DMS153 treated with DMSO at 0.1 percent for 48 hours (cell line): ENCODE measurements around the gene CTSD.
"Not testable (repeated sequence)": the region's sequence is repeated elsewhere in the genome, so short reads cannot be mapped to it uniquely, and the experiment has no call there.

ENCODE experiments used
- DNase-seq: peaks from one replicate; lab custom pipeline; 2025; ENCODE audit not compliant: unreplicated experiment; lab: John Stamatoyannopoulos, UW

CTSD gene

DNA sequence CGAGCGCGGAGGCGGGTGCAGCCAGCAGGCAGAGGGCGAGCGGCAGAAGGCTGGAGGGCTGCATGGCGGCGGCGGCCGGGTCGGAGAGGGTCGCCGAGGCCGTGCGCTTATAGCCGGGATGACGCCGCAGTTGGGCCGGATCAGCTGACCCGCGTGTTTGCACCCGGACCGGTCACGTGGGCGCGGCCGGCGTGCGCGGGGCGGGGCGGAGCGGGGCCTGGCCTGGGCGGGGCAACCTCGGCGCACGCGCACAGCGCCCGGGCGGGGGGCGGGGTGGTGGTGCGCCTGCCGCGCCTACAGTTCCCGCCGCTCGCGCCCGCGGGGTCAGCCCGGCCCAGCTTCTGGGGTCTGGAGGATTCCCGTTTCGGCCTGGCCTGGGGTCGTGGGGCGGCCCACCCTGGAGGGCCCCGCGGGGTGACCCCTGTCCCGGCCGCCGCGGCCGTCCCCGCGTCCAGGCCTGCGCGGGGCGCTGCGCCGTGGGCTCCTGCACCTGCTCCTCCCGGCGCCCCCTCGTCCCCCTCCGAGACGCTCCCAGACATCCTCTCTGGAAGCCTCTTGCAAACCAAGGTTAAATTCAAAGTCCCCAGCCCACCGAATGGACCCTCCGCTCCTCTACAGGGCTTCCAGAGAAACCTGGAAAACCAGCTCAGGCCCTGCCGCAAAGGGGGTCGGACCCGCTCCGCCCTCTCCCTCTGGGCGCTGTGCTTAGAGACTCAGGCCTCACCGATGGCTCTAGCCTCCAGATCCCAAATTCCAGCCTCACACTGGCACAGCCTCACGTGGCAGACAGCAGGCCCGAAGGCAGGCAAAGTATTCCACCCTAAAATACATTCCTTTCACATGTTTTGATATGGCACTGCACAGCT, at the start of gene CTSD:
CTSD (minus strand) TSS at position 132 of the 866 bp plus-strand sequence; CDS start at position 64, 68 bp downstream.
- peak; percentile 59 for DNase-seq

DNA sequence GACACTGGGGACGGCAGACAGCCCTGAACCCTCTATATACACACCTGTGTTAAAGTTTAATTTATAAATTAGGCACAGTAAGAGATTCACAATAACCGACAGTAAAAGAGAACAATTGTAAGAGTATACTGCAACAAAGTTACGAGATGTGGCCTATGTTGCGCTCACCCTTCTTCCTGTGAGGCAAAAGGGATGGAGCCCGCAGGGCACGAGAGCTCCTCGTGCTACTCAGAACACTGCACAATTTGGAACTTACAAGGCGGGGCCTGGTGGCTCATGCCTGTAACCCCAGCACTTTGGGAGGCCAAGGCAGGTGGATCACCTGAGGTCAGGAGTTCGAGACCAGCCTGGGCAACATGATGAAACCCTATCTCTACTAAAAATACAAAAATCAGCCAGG, 49.6 kb upstream of the CTSD start:
- not testable (repeated sequence) for DNase-seq

DNA sequence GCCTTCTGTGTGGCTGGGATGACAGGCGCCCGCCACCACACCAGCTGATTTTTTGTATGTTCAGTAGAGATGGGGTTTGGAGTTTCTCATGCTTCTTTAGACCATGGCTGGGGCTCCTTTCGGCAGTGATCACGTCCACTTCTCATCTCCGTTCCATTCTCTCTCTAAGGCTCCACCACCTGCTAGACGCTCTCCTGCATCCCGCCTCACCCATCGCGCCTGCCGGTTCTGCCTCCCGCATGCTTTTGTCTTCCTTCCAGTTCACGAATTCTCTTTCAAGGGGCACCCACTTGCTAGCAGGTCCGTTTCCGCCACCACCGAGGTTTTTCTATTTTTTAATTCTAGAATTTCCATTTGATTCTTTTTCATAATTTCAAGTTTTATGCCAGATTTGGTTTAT, 49.1 kb upstream of the CTSD start:
- no peak for DNase-seq

DNA sequence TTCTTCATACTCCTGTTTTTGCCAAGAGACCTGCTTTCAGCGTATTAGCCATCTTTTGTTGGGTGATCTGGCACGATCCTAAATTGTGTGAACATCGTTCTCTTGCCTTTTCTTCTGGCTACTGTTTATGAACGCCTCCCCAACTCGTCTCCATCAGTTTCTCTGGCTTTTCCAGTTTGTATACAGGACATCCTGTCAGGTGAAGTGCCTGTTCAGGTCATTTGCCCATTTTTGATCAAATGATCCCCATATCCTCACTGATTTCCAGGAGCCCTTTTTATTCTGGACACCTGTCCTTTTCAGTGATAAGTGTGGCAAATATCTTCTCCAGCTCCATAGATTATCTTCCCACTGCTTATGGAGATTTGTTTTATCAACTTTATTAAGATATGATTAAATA, 48.5 kb upstream of the CTSD start:
- DNase-seq = no peak

DNA sequence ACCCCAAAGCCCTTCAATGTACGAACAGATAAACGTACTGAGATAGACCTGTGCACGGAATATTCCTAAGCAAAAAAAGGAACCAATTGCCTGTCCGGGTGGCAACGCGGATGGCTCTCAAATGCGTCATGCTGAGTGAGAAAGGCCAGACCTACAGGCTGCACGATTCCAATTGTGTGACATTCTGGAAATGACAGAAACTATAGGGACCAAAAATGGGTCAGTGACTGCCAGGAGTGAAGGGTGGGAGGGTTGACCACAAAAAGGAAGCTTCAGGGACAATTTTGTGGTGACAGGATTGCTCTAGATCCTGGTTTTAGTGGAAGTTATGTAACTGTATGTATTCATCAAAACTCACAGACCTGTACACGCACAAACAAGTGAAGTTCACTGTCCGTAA, 47.0 kb upstream of the CTSD start:
- DNase-seq = no peak

DNA sequence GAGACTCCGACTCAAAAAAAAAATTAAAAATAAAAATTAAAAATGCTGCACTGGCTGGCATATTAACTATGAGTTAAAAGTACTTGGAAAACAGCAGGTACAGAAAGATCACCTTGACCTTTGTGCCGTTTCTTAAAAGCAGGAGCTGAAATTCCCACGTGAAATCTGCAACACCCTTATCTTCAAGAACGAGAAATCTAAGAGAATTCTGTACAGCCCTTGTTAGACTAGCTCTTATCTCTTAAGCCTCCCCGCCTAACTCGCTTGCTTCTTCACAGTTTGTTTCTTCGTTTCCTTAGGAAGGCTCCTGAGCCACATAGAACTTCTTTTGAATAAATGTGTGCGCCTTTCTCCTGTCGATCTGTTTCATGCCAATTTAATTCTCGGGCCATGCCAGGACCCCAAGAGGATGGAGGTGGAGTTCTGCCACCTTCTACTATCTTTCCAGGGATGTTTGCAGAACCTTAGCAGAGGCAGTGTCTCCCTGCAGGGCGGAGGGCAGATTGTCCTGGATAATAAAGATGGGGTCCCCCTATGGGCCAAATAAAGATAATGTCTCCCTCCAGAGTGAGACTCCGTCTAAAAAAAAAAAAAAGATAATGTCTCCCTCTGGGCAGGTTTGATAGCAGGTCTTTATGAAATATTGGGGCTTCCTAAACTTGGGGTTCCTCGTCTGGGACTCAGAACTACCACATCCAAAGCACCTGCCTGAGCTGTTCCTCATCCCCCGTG, 43.7 kb upstream of the CTSD start:
- no peak for DNase-seq

DNA sequence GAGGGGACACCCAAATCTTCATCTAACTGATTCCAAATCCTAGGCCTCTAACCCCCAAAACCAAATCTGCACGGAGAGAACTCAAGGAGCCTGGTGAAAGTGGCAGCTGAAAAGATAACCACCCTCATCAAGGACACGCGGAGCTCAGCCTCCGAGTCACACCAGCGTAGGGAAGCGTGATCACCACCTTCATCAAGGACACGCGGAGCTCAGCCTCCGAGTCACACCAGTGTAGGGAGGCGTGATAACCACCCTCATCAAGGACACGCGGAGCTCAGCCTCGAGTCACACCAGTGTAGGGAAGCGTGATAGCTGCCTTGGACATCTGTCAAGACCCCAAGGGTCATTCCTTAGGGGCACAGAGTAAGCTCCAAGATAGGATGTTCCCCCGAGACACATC, 41.8 kb upstream of the CTSD start:
- DNase-seq = no peak

DNA sequence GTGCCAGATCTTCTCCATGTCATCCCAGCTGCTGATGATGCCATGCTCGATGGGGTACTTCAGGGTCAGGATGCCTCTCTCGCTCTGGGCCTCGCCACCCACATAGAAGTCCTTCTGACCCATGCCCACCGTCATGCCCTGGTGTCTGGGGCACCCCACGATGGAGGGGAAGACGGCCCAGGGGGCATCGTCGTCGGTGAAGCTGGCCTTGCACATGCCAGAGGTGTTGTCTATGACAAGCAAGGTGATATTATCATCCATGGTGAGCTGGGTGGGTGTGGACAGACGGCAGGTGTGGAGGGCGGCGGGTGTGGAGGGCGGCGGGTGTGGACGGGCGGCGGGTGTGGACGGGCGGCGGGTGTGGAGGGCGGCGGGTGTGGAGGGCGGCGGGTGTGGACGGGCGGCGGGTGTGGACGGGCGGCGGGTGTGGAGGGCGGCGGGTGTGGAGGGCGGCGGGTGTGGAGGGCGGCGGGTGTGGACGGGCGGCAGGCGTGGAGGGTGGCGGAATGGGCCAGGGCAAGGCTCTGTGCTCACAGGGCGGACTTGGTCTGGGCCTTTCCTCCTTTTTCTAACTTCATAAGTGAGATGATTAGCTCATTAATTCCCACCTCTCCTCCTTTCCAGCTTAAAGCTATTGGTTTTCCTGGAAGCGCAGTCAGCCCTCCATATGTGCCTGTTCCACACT, 40.2 kb upstream of the CTSD start:
- DNase-seq = not testable (repeated sequence)

DNA sequence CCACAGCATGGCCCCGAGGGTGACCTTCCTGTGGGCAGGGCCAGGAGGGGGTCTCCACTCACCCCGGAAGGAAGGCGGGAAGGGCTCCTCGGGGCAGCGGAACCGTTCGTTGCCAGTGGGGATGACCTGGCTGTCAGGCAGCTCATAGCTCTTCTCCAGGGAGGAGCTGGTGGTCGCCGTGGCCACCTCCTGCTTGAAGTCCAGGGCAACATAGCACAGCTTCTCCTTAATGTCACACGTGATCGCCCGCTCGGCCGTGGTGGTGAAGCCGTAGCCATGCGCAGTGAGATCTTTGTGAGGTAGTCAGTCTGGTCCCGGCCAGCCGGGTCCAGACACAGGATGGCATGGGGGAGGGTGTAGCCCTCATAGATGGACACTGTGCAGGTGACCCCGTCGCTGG, 39.5 kb upstream of the CTSD start:
- no peak for DNase-seq

DNA sequence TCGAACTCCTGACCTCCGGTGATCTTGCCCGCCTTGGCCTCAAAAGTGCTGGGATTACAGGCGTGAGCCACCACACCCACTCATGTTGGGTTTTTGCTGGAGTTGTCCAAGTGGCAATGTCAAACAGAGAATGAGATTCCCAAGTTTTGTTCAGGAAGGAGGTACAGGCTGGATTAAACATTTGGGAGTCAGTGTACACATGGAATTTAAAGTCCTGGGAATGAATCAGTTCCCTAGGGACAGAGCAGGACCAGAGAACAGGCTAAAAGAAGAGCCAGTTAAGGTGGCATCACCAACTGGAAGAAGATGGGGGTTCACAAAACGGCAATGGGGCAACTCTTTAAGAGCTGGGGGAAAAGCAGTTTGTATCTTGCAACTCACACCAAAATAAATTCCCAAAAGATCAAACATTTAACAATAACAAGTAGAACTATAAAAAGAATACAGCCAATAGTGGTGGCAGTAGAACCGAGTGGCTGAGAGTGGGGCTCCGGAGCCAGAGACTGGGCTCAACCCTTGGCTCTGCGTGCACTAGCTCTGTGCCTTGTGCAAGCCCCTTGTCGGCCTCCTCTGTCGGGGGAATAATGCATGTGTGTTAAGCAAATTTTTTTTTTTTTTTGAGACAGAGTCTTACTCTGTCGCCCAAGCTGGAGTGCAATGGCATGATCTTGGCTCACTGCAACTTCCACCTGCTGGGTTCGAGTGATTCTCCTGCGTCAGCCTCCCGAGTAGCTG, 33.8 kb upstream of the CTSD start:
- DNase-seq = no peak

DNA sequence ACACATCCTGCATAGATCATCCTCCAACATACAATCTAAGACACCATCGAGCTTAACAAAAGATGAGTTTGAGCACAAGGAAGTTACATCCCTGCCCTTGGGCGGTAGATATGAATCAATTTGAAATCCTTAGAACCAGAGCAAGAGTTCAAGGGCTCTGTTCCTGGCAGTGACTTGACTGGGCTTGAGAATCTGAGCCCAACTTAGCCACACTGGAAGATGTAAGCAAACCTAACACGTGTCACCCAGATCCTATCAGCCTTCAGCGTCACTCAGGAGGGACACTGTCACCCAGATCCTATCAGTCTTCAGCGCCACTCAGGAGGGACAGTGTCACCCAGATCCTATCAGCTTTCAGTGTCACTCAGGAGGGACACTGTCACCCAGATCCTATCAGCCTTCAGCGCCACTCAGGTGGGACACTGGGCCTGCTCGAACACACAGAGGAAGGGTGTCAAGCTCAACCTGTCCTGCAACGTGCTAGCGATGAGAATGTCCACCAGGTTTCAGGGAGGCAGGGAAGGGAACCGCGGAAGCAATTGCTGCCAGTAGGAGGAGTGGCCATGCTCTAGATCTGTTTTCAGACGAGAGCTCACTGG, 32.8 kb upstream of the CTSD start:
- no peak for DNase-seq

DNA sequence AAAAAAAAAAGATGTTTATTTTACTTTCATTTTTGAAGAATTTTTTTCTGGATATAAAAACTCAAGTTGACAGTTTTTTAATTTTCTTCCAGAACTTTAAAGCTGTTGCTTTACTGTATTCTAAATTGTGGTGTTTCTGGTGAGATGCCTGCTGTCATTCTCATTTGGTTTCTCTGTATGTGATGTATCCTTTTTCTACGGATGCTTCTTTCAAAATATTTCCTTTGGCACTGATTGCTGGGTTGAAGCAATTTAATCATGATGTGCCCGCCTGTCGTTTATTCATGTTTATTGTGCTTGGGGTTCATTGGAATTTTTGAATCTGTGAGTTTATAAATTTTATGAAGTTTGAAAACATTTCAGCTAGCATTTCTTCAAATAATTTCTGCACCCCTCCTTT, 29.4 kb upstream of the CTSD start:
- DNase-seq = no peak

DNA sequence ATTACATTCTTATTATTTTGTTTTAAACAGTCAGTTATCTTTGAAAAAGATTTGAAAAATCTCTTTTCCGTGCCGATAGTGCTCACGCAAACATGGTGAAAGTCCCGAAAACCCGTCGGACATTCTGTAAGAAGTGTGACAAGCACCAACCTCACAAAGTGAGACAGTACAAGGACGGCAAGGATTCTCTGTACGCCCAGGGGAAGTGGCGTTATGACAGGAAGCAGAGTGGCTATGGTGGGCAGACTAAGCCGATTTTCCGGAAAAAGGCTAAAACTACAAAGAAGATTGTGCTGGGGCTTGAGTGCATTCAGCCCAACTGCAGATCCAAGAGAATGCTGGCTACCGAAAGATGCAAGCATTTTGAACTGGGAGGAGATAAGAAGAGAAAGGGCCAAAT, 28.7 kb upstream of the CTSD start:
- DNase-seq = no peak

DNA sequence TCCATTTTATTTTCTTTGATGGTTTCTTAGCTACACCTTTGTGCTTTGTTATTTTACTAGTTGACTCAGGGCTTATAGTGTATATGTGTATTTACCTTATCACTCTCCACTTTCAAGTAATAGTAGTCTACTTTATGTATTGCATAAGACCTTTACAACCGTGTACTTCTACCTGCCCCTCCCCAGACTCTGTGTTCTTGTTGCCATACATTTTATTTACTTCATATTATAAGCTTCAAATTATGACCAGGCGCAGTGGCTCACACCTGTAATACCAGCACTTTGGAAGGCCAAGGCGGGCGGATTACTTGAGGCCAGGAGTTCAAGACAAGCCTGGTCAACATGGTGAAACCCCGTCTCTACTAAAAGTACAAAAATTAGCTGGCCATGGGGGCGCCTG, 28.2 kb upstream of the CTSD start:
- DNase-seq = no peak

DNA sequence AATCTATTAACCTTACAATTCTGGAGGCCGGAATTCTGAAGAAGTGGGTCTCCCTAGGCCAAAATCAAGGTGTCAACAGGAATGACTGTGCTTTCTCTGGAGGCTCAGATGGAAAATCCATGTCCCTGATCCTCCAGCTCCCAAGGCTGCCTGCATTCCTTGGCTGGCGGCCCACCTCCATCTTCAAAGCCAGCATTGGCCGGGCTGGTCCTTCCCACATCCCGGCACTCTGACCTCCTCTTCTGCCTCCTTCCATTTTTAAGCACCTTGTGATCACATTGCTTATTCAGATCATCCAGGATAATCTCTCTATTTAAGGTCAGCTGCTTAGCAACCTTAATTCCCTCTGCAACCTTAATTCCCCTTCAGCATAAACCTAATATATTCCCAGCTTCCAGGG, 22.7 kb upstream of the CTSD start:
- no peak for DNase-seq

DNA sequence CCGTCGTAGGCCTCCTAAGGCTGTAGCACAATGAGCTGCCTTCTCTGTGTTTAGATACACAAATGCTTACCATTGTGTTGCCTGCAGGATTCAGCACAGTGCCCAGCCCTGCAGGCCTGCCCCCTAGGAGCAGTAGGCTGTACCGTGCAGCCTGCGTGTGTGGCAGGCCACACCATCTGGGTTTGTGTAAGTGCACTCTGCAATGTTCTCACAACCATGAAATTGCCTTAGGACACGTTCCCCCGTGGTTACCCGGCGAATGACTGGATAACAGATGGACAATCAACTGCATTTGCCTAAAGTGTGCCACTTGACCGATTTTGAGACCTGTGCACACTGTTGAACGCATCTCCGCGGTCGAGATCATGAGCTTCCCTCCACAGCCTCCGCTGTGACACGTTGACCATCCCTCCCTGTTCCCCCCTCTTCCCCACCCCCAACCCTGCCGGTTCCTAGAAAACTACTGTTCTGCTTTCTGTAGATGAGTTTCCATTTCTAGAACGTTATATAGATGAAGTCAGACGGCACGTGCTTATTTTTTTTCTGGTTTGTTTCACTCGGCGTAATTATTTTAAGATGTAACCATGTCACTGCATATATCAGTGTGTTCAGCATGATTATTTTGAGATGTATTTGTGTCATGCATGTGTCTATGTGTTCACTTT, 22.2 kb upstream of the CTSD start:
- DNase-seq = no peak

DNA sequence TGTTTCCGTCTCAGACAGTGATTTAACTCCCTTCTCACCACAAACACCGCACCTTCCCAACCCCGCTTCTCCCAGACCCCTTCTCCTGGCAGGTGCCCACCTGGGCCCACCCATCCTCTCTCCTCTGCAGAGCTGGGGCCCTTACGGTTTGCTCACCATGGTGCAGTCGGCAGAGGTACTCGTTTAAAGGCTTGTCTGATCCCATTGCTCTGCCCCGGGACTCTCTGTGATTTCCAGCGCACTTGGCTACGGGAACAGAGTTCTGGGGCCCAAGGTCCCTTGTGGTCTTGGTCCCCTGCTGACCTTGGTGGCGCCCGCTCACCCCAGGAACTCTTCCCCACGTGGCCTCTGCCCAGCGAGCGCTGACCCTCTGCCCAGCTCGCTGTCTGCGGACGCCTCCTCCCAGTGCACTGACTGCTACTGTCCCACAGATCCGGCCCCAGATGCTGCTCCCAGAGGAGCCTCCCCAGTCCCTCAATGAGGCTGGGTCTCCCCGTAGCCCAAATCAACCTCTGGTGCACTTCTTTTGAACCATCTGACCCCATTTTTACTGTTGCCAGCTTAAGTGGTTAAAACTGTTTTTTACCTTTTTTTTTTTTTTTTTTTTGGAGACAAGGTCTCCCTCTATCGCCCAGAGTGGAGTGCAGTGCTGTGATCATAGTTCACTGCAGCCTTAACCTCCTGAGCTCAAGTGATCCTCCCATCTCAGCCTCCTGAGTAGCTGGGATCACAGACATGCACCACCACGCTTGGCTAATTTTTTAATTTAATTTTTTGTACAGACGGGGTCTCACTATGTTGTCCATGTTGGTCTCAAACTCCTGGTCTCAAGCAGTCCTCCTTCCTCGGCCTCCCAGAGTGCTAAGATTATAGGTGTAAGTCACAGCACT, 21.3 kb upstream of the CTSD start:
- DNase-seq = no peak

DNA sequence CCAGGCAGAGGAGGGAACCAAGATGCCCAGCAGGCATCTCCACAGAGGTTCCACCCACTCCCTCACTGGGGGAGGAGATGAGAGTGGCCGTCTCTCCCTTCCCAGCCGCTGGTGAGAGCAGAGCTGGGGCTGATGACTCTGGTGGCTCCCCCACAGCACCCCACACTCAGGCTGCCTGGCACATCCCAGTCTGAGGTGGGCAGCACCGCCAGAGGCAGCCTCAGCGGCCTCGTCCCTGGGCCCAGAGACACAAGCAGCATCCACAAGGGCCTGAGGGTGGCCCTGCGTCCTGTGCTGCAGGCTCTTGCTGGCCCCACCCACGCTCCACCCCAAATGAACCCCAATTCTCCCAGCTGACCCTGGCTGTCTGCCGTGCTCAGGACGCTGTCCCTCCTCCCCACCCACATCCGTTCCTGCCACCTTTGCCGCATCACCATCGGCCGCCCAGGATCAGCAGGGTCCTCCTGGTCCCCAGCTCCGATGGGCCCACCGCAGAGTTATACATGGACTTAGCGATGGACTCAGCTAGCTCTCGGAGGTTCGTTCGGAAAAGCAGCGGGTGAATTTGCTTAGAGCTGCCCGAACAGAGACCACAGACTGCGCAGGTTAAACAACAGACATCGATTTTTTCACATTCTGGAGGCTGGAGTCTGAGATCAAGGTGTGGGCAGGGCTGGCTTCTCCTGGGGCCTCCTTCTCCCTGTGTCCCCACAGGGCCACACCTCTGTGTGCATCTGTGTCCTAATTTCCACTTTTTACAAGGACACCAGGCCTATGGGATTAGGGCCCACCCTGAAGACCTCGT, 20.2 kb upstream of the CTSD start:
- DNase-seq = no peak
